Measurements from ENCODE around the gene KPNB1. TPM values are rescaled to one million over a fixed set of nuclear protein-coding genes. Genes with fewer than 3 reads are reported as not detected.
"Not testable (repeated sequence)": the region's sequence is repeated elsewhere in the genome, so short reads cannot be mapped to it uniquely, and the experiment has no call there.

Gene KPNB1
- total RNA-seq, 1 experiment from 2014 or later = 237 TPM

- DNase-seq (ENCODE audit: low read depth) = no peak
Measured at GRCh38 chr17:47676510-47677165, 26.9 kb downstream of the KPNB1 start.

- no peak for DNase-seq (ENCODE audit: low read depth)
Measured at GRCh38 chr17:47678196-47678595, 28.5 kb downstream of the KPNB1 start.

GRCh38 chr17:47682138-47682537 is 32.4 kb downstream of the KPNB1 start:
- no peak for DNase-seq (ENCODE audit: low read depth)

- DNase-seq (ENCODE audit: low read depth) = not testable (repeated sequence)
Measured at GRCh38 chr17:47682727-47683126, 33.0 kb downstream of the KPNB1 start.

GRCh38 chr17:47684025-47684424 is 34.3 kb downstream of the KPNB1 start:
- DNase-seq (ENCODE audit: low read depth) = no peak

- no peak for DNase-seq (ENCODE audit: low read depth)
Measured at GRCh38 chr17:47684535-47685193, 34.9 kb downstream of the KPNB1 start.

- DNase-seq (ENCODE audit: low read depth) = no peak
Measured at GRCh38 chr17:47685556-47686275, 36.0 kb downstream of the KPNB1 start.

GRCh38 chr17:47686276-47686635 is 36.5 kb downstream of the KPNB1 start:
- no peak for DNase-seq (ENCODE audit: low read depth)

- DNase-seq (ENCODE audit: low read depth) = no peak
Measured at GRCh38 chr17:47686664-47687327, 37.1 kb downstream of the KPNB1 start.

- no peak for DNase-seq (ENCODE audit: low read depth)
Measured at GRCh38 chr17:47687328-47687690, 37.6 kb downstream of the KPNB1 start.

GRCh38 chr17:47687748-47688147 is 38.0 kb downstream of the KPNB1 start:
- no peak for DNase-seq (ENCODE audit: low read depth)

- no peak for DNase-seq (ENCODE audit: low read depth)
Measured at GRCh38 chr17:47690121-47690520, 40.4 kb downstream of the KPNB1 start.

GRCh38 chr17:47692137-47692894 is 42.6 kb downstream of the KPNB1 start:
- DNase-seq (ENCODE audit: low read depth) = no peak

GRCh38 chr17:47692895-47693730 is 43.4 kb downstream of the KPNB1 start:
- DNase-seq (ENCODE audit: low read depth) = no peak

GRCh38 chr17:47693731-47694580 is 44.2 kb downstream of the KPNB1 start, which contains the start of gene TBKBP1:
TSS of gene TBKBP1 (plus strand) at chr17:47694161. CDS start at chr17:47696113, 1,952 bp downstream.
- DNase-seq (ENCODE audit: low read depth) = no peak

GRCh38 chr17:47694581-47695428 is 45.1 kb downstream of the KPNB1 start:
- DNase-seq (ENCODE audit: low read depth) = no peak

GRCh38 chr17:47695429-47696376 is 46.0 kb downstream of the KPNB1 start:
- no peak for DNase-seq (ENCODE audit: low read depth)

All from RPMI7951 (cell line).